IPS-18c (cell line): ENCODE data around the gene GSPT2.
"Not testable (repeated sequence)": the region's sequence is repeated elsewhere in the genome, so short reads cannot be mapped to it uniquely, and the experiment has no call there.

Experiments
- H3K4me3 ChIP-seq: 2 replicates; pipeline ENCODE4 v1.7.0; 2013; ENCODE audit warnings: low read depth, mild to moderate bottlenecking, low read length, moderate library complexity; ENCODE audit not compliant: insufficient read depth
- H3K9me3 ChIP-seq: one replicate; pipeline ENCODE4 v1.6.1; 2013; ENCODE audit warnings: mild to moderate bottlenecking, low read length, moderate library complexity; ENCODE audit not compliant: control insufficient read depth, insufficient read depth

GSPT2 gene

DNA sequence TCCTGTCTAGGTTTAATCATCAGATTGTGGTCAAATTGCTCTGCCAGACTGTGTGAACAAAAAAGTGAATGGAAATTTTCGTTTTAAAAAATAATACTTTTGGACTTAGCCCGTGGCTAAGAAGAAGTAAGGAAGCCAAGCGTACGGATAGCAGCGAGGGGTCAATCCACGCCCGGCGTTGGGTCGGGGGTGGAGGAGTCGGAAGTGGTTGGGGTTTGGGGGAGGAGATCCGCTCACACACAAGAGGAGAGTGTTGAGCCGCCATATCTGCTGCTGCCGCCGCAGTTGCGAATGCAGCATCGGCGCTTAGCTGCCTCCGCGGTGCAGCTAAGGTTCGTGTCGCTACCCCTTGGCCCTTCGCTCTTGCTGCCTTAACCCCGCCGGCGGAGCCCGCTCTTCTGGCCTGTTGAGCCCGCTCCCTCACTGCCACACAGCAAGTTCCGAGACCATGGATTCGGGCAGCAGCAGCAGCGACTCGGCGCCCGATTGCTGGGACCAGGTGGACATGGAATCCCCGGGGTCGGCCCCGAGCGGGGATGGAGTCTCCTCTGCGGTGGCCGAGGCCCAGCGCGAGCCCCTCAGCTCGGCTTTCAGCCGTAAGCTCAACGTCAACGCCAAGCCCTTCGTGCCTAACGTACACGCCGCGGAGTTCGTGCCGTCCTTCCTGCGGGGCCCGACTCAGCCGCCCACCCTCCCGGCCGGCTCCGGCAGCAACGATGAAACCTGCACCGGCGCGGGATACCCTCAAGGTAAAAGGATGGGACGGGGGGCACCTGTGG lies at the start of gene GSPT2:
GSPT2 (plus strand) TSS at position 264 of the 779 bp plus-strand sequence; CDS start at position 449, 185 bp downstream.
- H3K9me3 ChIP-seq: peaks cover 4% of the 10 kb centered on the region
- peak within 1 kb of the TSS; percentile 71 for H3K4me3 ChIP-seq

DNA sequence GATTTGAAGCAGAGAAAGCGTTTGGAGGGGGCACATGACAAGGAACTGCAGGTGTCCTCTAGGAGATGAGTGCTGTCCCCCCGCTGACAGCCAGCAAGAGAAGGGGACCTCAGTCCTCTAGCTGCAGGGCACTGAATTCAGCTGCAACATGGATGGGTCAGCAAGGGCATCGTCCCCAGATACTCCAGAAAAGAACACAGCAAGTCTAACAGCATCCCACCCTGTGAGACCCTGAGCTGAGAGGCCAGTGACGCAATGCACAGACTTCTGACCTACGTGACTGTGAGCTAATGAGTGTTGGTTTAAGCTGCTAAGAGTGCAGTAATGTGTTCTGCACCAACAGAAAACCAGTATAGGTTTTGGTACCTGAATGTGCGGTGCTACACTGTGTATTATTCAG lies 49.0 kb upstream of the GSPT2 start:
- Histone ChIP-seq H3K4me3 (no peak overlapping the region), H3K9me3 (no peaks in the 10 kb centered on the region)

DNA sequence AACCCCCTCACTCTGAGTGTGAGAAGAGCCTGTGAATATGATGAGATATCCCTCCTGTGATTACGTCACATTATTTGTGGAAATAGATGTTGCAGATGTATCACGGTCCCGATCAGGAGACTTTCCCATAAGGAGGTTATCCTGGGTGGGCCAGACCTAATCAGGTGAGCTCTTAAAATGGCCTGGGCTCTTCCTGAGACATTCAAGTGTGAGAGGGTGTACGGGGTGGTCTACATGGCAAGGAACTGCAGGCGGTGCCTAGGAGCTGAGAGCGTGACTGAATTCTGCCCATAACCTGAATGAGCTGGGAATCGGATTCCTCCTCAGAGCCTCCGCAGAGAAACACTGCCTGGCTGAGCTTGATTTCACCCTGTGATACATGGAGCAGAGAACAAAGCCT lies 45.8 kb upstream of the GSPT2 start:
- Histone ChIP-seq H3K4me3 (no peak overlapping the region), H3K9me3 (no peaks in the 10 kb centered on the region)

DNA sequence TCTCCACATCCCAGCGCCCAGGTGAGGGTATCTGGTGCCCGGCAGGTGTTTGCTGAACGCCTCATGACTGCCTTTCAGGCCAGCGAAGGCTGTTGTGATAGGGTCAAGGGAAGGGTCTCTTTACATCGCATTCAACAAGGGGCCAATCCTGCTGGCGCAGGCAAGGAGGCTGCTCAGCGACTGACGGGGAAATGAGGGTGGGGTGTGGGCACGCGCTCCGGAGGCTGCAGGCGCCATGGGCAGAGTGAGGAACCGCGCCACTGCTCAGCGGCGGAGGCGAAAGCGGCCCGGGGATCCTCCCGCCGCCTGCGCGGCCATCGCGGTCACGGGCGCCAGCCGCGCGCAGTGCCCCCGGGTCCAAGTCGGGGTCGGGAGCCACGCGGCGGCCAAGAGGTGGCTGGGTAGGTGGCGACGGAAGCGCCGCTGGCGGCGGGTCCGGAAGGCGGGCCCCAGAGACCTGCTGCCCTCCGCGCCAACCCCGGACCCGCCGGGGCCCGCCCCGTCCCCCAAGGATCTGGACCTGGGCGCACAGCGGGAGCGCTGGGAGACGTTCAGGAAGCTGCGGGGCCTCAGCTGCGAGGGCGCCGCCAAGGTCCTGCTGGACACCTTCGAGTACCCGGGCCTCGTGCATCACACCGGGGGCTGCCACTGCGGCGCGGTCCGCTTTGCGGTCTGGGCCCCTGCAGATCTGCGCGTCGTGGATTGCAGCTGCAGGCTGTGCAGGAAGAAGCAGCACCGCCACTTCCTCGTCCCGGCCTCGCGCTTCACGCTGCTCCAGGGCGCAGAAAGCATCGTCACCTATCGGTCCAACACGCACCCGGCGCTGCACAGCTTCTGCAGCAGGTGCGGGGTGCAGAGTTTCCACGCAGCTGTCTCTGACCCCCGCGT lies 32.7 kb upstream of the GSPT2 start, which contains the start of gene CENPVL1:
CENPVL1 (plus strand) TSS at position 236 of the 888 bp plus-strand sequence; CDS start at position 236, 0 bp downstream.
- H3K9me3 ChIP-seq, H3K4me3 ChIP-seq: not testable (repeated sequence)

DNA sequence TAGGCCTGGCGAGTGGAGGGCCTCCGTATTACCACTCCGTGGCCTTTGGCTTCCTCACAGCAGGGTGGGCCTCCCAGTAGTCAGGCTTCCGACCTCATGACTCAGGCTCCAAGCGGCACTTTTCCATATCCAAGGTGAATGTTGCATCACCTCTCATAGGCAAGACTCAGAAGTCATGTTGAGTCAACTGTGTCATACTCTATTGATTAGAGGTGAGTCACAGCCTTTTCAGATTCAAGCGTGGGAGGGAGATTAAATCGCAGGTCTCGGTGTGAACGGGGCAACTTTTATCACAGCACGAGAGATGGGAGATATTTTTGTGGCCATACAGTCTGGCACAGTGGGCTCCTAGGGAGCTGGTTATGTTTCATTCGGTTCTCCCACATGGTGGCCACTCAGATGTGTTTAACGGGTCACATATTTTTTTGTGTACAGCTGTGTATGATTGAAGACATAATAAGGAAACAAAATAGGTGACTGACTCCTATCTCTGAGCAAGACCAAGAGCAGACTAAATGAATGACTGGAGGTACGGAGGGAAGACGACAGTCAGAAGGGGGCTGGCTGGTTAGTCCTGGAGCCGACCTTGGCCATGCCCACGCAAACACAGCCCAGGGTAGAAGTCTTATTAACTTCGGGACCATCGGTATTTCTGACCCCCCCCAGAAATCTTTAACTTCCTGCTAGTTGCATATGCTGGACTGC lies 30.1 kb upstream of the GSPT2 start:
- H3K4me3 ChIP-seq: not testable (repeated sequence)

DNA sequence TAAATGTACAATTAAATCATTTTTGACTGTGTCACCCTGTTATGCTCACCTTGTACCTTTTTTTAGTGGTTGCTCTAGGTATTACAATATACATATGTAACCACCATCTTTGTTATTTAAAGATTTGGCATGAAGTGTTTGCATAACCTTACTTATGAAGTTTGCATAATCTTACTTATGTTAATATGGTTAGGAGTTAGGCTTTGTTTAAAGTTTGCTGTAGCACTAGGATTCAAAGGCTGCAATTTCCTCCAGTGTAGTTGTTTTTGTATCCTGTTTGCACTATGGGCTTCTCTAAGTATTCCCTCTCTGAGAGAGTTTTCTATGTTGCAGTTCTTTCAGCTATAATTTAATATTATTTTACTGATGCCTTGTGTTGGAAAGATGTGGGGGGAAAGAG lies 15.0 kb upstream of the GSPT2 start:
- H3K4me3 ChIP-seq: no peak overlapping the region

More for the DNA sequence above, 30.1 kb upstream of the GSPT2 start:
- H3K9me3 ChIP-seq: not testable (repeated sequence)

DNA sequence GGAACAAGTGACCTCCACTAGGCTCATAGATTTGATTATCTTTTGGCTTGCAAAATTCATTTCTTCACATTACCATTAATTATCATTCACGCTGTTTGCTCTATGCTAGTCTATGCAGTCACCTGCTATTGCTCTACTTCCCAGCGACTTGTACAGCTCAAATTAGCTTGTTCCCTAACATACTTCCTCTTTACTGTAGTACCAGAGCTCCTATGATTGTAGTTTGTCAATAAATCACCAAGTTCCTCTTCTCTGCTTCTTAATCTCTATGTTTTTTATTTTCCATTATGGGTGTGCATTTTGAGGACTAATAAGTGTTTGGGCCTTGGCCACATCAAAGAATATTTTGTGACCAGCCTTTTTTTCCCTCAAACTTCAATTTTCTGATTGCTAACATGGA lies 6.2 kb upstream of the GSPT2 start:
- H3K9me3 ChIP-seq: no peaks in the 10 kb centered on the region
- H3K4me3 ChIP-seq: no peak overlapping the region

More for the DNA sequence above, 15.0 kb upstream of the GSPT2 start:
- H3K9me3 ChIP-seq: peaks cover 2% of the 10 kb centered on the region

DNA sequence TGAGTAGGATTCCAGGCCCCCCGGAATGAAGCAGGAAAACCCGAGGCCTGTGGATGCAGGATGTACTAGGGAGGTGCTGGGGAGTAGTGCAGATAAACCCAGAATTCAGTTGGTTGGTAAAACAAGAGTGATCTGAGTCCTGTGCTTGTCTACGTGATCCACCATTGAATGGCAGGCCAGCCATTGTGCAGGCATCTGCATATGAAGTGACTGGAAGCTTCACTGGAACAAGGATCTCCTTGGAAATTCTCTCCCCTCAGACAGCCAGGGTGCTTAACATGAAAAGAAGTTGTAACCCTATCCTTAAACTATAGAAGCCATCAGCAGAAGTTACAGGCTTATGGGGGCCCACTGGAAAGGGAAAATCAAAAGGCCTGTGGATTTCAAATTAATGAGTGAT lies 656 bp upstream of the GSPT2 start:
- Histone ChIP-seq H3K4me3 (no peak overlapping the region), H3K9me3 (peaks cover 4% of the 10 kb centered on the region)

DNA sequence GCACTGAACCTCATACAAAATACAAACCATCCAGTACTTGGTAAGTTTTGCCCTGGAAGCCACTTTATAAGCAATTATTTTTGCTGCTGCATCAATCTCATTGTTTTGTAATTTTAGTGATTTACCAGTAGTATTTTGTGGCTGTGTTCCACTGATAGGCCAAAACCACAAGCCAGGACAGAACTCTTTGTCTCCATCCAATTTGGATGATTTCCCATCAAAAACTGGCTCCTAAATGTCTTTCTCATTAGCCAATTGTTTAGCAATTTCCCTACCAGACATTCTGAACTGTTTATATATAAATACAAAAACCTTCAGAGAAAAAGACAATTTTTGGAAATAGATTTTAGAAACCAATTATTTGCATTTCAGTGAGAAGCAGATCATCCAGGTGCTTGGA lies 4.4 kb downstream of the GSPT2 start:
- Histone ChIP-seq H3K4me3 (no peak overlapping the region), H3K9me3 (peaks cover 7% of the 10 kb centered on the region)

DNA sequence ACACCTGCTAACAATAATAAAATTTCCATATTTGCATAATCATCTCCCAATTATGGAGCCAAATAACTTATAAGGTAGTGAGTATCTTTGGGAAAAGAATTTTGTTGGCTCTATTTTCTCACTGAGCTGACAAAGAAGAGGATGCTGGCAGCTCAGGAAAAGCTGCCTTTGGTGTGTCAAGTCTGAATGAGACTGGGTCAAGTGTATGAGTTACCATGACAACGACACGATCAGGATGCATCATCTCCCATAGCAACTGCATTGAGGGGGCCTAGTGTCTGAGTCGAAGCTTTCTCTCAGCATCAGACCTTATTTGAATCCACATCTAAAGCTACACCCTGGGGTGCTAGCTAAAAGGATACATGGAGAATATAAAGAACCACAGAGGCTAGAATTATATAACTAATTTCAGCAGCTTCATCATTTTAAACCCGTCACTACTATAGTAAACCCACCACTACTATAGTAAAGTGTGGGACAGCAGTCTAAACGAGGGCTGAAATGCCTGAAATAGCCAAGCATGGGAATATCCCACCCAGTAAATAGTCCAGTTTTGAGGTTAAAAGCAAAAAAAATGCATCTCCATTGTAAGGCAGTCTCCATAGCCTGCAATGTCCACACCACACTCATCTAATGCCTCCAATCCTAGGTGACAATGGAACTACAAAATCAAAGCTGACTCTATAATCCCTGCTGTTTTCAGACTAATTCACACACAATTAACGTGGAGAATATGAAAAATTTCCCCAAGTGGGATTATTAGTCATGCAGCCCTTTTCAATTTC lies 16.0 kb downstream of the GSPT2 start:
- H3K9me3 ChIP-seq: peaks cover 4% of the 10 kb centered on the region
- H3K4me3 ChIP-seq: no peak overlapping the region

DNA sequence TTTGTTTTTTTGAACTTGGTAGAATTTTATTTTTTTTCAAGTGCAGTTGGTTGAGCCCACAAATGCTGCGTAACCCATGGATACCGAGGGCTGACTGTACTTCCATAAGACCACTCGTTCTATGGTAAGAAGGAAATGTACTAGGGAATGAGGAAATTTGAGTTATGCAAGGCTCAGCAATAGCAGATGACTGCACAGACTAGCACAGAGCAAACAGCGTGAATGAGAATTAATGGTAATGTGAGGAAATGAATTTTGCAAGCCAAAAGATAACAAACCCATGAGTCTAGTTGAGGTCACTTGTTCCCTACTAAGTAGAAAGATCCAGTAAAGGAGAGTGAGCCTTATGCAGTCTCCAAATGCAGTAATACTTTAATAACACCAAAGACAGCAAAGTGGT lies 17.4 kb downstream of the GSPT2 start:
- Histone ChIP-seq H3K9me3 (peaks cover 4% of the 10 kb centered on the region), H3K4me3 (no peak overlapping the region)

DNA sequence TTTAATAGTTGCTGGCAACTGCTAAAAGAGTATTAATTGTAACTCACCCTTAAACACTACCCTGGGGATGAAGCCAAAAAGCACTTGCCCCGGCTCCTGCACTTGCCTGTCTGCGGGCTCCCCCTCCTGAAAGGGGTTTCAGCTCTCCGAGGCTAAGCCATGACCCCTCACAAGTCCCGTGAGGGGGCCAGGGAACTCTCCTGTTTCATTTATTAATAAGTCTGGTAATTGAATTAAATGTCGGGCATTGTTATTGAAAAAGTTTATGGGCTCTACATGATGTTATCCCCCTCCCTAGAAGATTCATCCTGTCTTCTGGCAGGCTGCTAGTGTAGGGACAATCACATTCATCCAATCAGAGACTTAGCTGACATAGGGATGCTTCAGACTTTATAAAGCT lies 23.3 kb downstream of the GSPT2 start:
- peaks cover 6% of the 10 kb centered on the region for H3K9me3 ChIP-seq
- H3K4me3 ChIP-seq: no peak overlapping the region

DNA sequence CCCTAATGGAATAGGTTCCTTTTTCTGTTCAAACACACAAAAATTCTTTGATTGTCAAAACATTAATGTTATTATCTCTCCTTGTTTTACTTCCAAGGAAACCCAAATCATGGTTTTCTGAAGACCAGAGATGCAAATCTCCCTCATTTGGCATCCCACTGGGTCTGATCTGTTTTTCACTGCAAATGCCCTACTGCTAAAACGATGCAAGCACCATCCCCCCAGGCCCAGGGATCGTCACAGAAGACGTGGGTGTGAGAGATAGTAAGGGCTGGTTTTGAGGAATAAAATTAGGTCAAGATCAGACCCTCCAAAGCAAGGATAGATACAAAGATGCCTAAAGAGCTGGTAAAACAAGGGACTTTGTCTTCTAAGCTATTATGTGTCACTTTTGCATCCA lies 33.6 kb downstream of the GSPT2 start:
- Histone ChIP-seq H3K9me3 (peaks cover 3% of the 10 kb centered on the region), H3K4me3 (no peak overlapping the region)

DNA sequence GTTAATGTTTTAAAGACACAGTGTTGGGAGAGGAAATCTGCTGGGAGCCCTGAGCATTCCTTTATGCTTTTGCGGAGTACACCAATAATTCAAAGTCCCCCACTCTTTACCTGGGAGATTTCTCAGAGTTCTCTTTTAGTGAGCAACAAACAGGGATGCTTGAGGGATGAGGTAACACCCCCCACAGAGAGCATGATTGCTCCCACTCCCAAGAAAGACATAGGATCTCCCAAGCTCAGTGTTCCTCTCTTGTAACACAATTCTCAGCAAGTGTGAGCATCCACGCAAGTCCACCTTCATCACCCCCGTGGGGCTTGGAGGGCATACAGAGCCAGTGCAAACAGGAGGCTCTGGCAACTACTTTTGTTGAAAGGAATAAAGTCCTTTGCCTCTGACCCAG lies 36.1 kb downstream of the GSPT2 start:
- Histone ChIP-seq H3K4me3 (no peak overlapping the region), H3K9me3 (peaks cover 3% of the 10 kb centered on the region)

DNA sequence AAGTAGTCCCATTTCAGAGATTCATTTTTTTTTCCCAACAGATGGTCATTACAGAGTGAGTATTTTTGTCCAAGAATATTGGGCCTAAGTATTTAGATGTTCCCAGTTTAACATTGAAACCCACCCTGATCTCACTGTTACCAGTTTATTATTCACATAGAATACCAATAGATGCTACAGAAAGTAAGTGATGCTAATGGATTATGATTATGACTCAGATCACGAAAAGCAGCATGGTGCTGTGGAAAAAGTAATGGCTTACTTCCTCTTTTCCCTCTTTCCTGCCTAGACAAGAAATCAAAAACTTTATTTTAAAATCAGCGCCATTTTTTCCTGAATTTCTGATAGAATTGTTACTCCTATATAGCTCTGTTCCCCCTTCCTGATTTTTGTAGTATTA lies 51.9 kb downstream of the GSPT2 start:
- Histone ChIP-seq H3K9me3 (no peaks in the 10 kb centered on the region), H3K4me3 (no peak overlapping the region)
